GM19324 (cell line): ENCODE results near the gene ZNF57.
A peak's percentile ranks its signal among the peaks of the same experiment; 100 is the strongest.
"Not testable (repeated sequence)": the region's sequence is repeated elsewhere in the genome, so short reads cannot be mapped to it uniquely, and the experiment has no call there.

Source experiments
- ATAC-seq: cut with Tn5 transposase; IDR thresholded peaks from one replicate; pipeline ENCODE4 v1.9.1; 2021; ENCODE audit warnings: mild to moderate bottlenecking, moderate library complexity; ENCODE audit not compliant: unreplicated experiment, low FRiP score

Gene ZNF57

DNA sequence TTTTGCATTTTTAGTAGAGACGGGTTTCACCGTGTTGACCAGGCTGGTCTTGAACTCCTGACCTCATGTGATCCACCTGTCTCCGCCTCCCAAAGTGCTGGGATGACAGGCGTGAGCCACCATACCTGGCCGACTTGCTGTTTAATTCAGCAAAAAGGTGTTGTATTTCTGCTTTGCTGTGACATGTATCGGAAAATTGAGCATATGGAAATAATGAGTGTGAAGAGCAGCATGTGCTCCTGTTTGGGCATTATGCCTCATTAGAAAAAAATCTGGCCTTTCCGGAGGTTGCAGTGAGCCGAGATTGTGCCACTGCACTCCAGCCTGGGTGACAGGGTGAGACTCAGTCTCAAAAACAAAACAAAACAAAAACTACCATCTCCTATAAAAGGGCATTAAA is 10.2 kb upstream of the ZNF57 start:
- ATAC-seq: not testable (repeated sequence)

DNA sequence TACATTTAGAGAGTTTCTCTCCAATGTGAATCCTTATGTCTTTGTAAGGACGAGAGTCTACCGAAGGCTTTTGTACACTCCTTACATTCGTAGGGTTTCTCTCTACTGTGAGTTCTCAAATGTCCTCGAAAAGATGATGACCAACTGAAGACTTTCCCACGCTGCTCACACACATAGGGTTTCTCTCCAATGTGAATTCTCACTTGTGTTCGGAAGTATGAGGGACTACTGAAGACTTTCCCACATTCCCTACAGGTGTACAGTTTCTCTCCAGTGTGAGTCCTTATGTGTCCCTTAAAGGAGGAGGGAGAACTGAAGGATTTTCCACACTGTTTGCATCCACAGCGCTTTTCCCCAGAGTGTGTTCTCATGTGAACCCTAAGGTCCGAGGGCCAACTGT is 4.0 kb upstream of the ZNF57 start:
- ATAC-seq: no peak

GRCh38 chr19:2902590-2903218 is 2.0 kb downstream of the ZNF57 start:
- ATAC-seq: no peak

DNA sequence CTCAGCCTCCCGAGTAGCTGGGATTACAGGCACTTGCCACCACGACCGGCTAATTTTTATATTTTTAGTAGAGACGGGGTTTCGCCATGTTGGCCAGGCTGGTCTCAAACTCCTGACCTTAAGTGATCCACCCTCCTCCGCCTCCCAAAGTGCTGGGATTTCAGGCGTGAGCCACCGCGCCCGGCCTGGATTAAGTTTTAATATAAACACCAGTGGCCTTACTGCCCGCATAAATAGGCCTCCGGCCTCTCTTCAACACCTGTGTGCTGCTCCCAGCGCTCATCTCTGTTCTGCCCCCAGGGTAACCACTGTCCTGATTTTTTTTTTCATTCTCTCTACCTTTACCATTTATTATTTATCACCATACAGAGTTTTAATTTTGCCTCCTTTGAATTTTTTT is 2.6 kb downstream of the ZNF57 start:
- not testable (repeated sequence) for ATAC-seq

DNA sequence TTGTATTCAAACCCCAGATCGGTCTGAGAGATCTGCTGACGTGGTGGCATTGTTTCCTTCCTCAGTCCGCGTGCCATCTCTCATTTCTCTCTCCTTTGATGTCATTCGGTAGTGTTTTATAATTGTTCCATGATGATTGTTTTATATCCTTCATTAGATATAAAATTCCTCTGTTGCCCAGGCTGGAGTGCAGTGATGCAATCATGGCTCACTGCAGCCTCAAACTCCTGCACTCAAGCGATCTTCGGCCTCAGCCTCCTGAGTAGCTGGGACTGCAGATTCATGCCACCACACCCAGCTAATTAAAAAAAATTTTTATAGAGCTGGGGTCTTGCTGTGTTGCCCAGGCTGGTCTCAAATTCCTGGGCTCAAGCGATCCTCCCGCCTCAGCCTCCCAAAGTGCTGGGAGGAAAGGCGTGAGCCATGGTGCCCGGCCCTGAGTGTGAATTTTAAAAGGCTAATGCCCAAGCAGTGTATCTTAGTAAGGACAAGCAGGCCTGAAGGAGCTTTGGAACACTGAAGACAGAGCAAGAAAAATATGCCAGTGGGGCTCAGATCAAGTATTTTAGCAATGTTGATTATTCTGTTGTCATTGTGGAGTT is 5.3 kb downstream of the ZNF57 start:
- no peak for ATAC-seq

DNA sequence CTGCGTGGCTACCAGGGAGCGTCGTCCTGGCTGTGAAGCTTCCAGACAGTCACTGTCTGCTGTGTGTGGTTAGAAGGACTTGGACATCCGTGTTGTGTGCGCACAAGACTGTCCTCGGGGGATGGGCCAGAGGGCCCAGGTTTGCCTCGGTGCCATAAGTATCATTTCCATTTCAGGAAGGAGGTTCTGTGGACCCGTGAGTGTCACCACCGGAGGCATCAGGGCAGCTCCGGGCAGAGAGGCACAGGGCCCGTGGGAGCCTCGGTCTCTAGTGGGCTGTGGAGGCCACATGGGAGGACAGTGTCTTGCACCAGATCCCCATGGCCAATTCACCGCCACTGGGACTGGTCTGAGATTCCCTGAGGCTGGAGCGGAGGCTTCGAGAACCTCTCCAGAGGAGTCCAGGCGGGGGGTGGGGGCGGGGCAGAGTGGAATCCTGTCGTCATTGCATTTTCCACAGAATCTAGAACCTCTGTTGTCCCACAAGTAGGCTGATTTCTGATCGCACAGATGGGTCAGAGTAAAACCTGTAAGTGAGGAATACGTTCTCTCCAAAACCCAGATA is 6.0 kb downstream of the ZNF57 start:
- ATAC-seq: no peak

DNA sequence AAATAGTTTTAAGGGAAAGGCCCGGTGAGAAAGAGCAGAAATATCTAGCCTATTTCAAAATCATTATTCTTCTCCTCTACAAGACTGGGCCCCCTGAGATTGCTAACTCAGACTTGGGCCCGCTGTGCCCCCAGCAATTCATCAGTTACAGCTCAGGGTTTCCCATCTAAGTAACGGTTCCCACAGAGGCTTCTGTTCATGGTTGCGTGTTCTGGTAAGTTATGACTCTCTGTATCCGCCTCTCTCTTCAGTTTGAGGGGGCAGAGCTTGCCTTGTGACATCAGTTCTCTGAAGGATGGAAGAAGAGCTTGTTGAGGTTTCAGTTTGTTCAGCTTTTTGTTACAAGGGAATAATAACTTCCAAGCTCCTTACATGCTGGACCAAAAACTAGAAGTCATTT is 11.6 kb downstream of the ZNF57 start:
- no peak for ATAC-seq

DNA sequence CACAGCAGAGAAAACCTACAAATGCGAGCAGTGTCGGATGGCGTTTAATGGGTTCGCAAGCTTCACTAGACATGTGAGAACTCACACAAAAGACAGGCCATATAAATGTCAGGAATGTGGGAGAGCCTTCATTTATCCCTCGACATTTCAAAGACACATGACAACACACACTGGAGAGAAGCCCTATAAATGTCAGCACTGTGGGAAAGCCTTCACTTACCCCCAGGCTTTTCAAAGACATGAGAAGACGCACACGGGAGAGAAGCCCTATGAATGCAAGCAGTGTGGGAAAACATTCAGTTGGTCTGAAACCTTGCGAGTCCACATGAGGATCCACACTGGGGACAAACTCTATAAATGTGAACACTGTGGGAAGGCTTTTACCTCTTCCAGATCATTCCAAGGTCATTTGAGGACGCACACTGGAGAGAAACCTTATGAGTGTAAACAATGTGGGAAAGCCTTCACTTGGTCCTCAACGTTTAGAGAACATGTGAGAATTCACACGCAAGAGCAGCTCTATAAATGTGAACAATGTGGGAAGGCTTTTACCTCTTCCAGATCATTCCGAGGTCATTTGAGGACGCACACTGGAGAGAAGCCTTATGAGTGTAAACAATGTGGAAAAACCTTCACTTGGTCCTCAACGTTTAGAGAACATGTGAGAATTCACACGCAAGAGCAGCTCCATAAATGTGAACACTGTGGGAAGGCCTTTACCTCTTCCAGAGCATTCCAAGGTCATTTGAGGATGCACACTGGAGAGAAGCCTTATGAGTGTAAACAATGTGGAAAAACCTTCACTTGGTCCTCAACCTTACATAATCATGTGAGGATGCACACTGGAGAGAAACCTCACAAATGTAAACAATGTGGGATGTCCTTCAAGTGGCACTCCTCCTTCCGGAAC is 16.8 kb downstream of the ZNF57 start:
- ATAC-seq: no peak

GRCh38 chr19:2922987-2923386 is 22.3 kb downstream of the ZNF57 start:
- no peak for ATAC-seq

- no peak for ATAC-seq
These were observed 22.8 kb downstream of the ZNF57 start for GRCh38 chr19:2923510-2923909.

DNA sequence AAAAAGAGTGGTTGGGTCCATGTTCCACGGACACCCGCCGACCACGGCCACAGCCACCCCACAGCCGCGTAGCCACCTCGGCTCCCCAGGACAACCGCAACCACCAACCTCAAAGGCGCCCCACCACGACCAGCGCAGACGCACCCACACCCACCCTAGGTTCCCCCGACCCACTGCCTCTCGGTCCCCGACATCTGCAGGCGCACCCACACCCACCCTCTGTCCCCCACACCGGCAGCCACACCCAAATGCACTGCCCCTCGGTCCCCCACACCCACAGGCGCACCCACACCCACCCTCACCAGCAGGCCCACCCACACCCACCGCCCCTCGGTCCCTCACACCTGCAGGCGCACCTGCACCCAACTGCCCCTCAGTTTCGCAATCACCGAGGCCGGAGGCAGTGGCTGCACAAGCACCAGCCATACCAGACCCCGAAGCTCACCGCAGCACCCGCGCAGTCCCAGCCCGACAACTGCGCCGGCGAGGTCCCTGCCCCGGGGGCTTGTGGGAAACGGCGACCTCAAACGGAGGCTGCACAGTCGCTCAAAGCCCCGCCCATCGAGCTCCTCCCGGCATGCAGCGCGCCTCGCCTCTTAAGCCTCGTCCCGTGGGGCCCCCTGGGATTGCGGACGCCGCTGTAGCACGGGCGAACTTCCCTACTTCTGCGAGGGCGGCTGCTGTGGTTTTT is 25.8 kb downstream of the ZNF57 start:
- ATAC-seq: no peak

DNA sequence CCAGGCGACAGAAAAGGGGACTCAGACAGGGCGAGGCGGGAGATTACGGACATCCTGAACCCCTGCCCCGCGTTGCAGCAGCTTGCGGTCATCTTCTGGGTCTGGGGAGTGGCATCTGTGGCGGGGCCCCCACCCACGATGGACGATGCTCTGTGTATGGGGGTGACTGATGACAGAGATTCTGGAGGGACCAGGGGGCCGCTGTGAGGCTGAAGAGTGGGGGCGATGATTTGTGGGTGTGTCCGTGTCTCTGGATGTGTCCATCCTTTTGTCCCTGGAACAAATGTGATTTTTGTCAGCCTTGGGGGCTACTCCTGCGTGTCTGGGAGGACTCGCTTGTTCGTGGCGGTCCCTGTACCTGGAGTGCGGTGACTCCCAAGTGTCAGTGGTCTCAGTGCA is 26.3 kb downstream of the ZNF57 start:
- ATAC-seq: no peak

GRCh38 chr19:2933490-2933910 is 32.8 kb downstream of the ZNF57 start:
- no peak for ATAC-seq

DNA sequence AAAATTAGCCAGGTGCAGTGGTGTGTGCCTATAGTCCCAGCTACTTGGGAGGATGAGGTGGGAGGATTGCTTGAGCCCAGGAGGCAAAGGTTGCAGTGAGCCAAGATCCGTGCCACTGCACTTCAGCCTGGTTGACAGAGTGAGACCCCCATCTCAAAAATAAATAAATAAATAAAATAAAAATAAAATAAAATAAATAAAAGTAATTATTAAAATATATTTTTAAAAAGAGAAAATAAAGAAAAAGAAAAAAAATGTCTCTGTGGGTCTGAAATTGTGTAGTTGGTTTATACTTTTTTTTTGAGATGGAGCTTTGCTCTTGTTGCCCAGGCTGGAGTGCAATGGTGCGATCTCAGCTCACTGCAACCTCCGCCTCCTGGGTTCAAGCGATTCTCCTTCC is 35.1 kb downstream of the ZNF57 start:
- ATAC-seq: not testable (repeated sequence)

GRCh38 chr19:2942928-2943640 is 42.4 kb downstream of the ZNF57 start:
- ATAC-seq: no peak

DNA sequence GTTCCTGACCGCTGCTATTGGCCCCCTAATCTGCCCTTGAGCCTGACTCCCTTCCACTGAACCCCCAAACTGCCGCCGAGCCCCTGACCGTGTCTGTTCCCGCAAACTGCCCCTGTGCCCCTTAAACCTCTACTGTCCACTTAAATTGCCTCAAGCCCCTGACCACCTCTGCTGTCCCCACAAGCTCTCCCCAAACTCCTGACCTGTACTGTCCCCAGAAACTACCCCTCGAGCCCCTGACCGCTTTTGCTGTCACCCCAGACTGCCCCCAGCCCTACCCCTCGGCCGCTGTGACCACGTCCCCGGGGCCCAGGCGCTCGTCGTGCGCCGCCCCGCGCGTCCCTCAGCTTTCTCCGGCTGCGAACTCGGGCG is 43.7 kb downstream of the ZNF57 start:
- no peak for ATAC-seq

DNA sequence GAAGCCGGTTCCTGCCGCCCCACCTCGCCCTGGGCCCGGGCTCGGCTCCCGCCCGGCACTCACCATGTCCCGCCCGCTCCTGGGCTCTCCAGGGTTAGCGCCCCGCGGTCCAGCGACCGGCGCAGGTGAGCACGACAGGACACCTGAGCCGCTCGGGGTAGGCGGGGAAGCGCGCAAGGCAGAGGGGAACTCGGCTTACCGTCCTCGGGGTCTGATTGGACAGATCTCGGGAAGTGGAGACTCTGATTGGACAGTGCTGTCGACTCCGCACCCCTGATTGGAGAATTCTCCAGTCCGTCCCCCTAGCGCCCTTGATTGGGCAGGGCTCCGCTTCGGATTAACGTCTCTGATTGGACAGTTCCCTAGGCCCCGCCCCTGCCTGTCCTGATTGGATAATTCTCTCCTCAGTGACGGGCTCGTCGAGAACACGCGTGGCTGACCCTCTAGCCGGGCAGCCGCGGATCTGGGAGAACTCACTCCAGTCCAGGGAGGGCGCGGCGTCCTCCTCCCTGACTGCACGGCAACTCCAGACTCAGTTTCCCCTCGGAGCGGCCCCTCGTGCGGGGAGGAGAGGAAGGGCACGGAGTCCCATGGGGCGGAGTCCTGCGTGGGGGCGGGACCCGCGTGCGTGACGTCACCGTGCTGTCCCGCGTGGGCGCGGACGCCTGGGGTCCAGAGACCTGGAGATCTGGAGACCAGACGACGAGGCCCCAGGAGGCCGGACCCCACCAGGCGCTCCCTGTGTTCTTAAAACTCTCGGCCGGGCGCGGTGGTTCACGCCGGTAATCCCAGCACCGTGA is 44.2 kb downstream of the ZNF57 start, which contains the start of gene ZNF77:
TSS of gene ZNF77 (minus strand) at position 197 of the 800 bp plus-strand sequence. CDS start at position 66, 131 bp downstream.
- ATAC-seq: peak; percentile 96

DNA sequence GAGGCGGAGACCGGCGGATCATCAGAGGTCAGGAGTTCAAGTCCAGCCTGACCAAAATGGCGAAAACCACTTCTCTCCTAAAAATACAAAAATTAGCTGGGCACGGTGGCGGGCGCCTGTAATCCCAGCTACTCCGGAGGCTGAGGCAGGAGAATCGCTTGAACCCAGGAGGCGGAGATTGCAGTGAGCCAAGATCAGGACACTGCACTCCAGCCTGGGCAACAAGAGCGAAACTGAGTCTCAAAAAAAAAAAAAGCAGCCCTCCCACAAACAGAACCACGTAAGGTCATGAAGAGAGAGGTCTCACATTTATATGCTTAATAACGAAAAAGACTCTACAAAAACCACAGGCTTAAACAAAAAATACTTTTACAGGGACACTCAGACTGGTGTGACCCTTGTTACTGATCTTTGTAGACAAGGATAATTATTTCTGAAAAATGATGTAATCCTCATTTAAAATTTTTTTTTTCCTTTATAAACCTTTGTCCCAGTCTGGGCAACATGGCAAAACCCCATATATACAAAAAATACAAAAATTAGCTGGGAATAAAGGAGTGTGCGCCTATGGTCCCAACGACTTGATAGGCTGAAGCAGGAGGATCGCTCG is 45.0 kb downstream of the ZNF57 start:
- ATAC-seq: no peak

GRCh38 chr19:2949939-2950285 is 49.2 kb downstream of the ZNF57 start:
- ATAC-seq: peak; percentile 6
